Memory B cell (primary cell): ENCODE measurements around the gene SLIT3.
A peak's percentile ranks its signal among the peaks of the same experiment; 100 is the strongest.

Source experiments
- ATAC-seq: fragments of 150-1000 bp; cut with Tn5 transposase; 2 replicates; pipeline ENCODE4 v1.10.0; 2021; ENCODE audit warnings: low read depth, mild to moderate bottlenecking, moderate library complexity
- DNase-seq, 2 donors: peaks; one replicate each; pipeline ENCODE4 v3.0.0; 2022; ENCODE audit warnings: low spot score in 2 of 2
- H3K27ac Mint-ChIP-seq: one replicate; pipeline ENCODE4 v1.8.0; 2022; ENCODE audit warnings: mild to moderate bottlenecking, moderate library complexity, mixed read lengths
- H3K27me3 Mint-ChIP-seq: one replicate; pipeline ENCODE4 v1.8.0; 2022; ENCODE audit warnings: mixed read lengths
- H3K36me3 Mint-ChIP-seq: one replicate; pipeline ENCODE4 v1.8.0; 2022; ENCODE audit warnings: mild to moderate bottlenecking, mixed read lengths
- H3K4me1 Mint-ChIP-seq: one replicate; pipeline ENCODE4 v1.8.0; 2022; ENCODE audit warnings: mixed read lengths
- H3K4me3 Mint-ChIP-seq: one replicate; pipeline ENCODE4 v1.8.0; 2022; ENCODE audit warnings: mild to moderate bottlenecking, moderate library complexity, mixed read lengths
- H3K9me3 Mint-ChIP-seq: one replicate; pipeline ENCODE4 v1.8.0; 2022; ENCODE audit warnings: mixed read lengths

Gene SLIT3

GRCh38 chr5:168740811-168741213 lies 560.1 kb downstream of the SLIT3 start:
- no peak overlapping the region for H3K4me3 Mint-ChIP-seq
- H3K36me3 Mint-ChIP-seq: no peaks in the 10 kb centered on the region
- ATAC-seq (no peak), DNase-seq (no peak)
- no peak overlapping the region for H3K27ac Mint-ChIP-seq
- H3K27me3 Mint-ChIP-seq: peaks cover 4% of the 10 kb centered on the region
- no peaks in the 10 kb centered on the region for H3K4me1 Mint-ChIP-seq
- peaks cover 6% of the 10 kb centered on the region for H3K9me3 Mint-ChIP-seq

- Mint-ChIP-seq H3K36me3 (no peaks in the 10 kb centered on the region), H3K4me1 (no peaks in the 10 kb centered on the region), H3K4me3 (no peak overlapping the region), H3K9me3 (peaks cover 6% of the 10 kb centered on the region), H3K27me3 (peaks cover 4% of the 10 kb centered on the region), H3K27ac (no peak overlapping the region)
- no peak for DNase-seq
- no peak for ATAC-seq
These were observed 560.7 kb downstream of the SLIT3 start for GRCh38 chr5:168740092-168740800.

DNA sequence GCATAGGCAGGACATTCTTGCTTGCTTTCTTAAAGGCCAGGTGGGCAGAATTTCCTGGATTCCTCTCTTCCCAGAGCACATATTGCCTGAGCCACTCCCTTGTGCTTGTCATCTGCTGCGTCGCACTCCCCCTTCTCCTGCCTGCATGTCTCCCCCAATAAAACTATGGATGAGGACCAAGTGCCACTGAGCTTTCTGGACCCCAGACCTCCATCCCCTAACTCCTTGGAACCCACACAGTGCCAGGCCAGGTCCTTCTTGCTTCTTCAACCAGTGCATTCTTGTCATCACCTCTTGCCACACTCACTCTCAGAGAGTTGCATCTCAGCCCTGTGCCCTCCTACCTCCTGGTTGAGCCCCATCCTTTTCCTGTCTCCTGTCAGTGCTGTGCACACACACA lies 563.9 kb downstream of the SLIT3 start:
- DNase-seq: no peak
- Mint-ChIP-seq H3K36me3 (no peaks in the 10 kb centered on the region), H3K4me3 (no peak overlapping the region), H3K27me3 (peaks cover 4% of the 10 kb centered on the region), H3K4me1 (peaks cover 2% of the 10 kb centered on the region), H3K27ac (no peak overlapping the region), H3K9me3 (no peaks in the 10 kb centered on the region)
- ATAC-seq: no peak

GRCh38 chr5:168736281-168736831 lies 564.6 kb downstream of the SLIT3 start:
- H3K4me1 Mint-ChIP-seq: peaks cover 2% of the 10 kb centered on the region
- H3K9me3 Mint-ChIP-seq: no peaks in the 10 kb centered on the region
- no peak overlapping the region for H3K27ac Mint-ChIP-seq
- H3K27me3 Mint-ChIP-seq: peaks cover 4% of the 10 kb centered on the region
- H3K4me3 Mint-ChIP-seq: no peak overlapping the region
- no peak for DNase-seq
- no peaks in the 10 kb centered on the region for H3K36me3 Mint-ChIP-seq
- ATAC-seq: no peak

GRCh38 chr5:168734620-168735300 lies 566.2 kb downstream of the SLIT3 start:
- H3K36me3 Mint-ChIP-seq: no peaks in the 10 kb centered on the region
- DNase-seq (no peak), ATAC-seq (peak; percentile 50)
- no peak overlapping the region for H3K4me3 Mint-ChIP-seq
- peaks cover 7% of the 10 kb centered on the region for H3K9me3 Mint-ChIP-seq
- peaks cover 4% of the 10 kb centered on the region for H3K27me3 Mint-ChIP-seq
- H3K4me1 Mint-ChIP-seq: peaks cover 2% of the 10 kb centered on the region
- H3K27ac Mint-ChIP-seq: no peak overlapping the region

DNA sequence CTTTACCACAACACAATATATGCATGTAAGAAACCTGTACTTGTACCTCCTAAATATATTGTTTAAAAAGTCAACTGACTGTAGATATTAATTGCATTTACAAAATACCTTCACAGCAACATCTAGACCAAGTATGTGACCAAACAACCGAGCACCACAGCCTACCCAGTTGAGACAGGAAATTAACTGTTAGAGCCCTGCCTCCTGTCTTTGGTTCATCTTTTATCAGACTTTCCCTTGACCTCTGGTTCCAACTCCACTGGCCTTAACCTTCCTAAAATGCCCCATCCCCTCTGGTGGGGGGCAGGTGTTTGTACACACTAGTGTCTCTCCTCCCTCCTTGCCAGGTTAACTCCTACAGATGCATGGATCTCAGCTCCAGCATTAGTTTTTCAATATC lies 566.8 kb downstream of the SLIT3 start:
- Mint-ChIP-seq H3K9me3 (peaks cover 9% of the 10 kb centered on the region), H3K4me3 (no peak overlapping the region), H3K27ac (no peak overlapping the region), H3K4me1 (peaks cover 2% of the 10 kb centered on the region), H3K36me3 (no peaks in the 10 kb centered on the region), H3K27me3 (peaks cover 4% of the 10 kb centered on the region)
- DNase-seq: no peak
- no peak for ATAC-seq

DNA sequence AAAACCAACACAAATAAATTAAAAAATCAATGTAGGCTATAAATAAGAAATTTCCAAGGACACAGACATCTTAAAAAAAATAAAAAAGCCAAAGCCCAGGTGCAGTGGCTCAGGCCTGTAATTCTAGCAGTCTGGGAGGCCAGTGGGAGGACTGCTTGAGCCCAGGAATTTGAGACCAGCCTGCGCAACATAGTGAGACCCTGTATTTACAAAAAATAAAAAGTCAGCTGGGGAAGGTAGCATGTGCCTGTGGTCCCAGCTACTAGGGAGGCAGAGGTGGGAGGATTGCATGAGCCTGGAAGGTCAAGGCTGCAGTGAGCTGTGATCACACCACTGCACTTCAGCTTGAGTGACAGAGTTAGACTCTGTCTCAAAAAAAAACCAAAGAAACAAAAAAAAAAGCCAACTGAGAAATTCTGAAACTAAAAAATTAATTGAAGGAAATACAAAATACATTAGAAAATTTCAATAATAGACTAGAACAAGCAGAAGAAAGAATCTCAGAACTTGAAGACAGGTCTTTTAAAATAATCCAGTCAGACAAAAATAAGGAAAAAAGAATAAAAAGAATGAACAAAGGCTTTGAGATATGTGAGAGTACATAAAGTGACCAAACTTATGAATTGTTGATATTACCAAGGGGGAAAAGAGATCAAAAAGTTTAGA lies 572.3 kb downstream of the SLIT3 start:
- Mint-ChIP-seq H3K4me1 (no peaks in the 10 kb centered on the region), H3K36me3 (no peaks in the 10 kb centered on the region), H3K4me3 (no peak overlapping the region), H3K27ac (no peak overlapping the region), H3K9me3 (peaks cover 18% of the 10 kb centered on the region), H3K27me3 (no peaks in the 10 kb centered on the region)
- ATAC-seq (no peak), DNase-seq (no peak)

GRCh38 chr5:168727547-168727946 lies 573.4 kb downstream of the SLIT3 start:
- peaks cover 9% of the 10 kb centered on the region for H3K27me3 Mint-ChIP-seq
- no peak overlapping the region for H3K4me3 Mint-ChIP-seq
- no peaks in the 10 kb centered on the region for H3K4me1 Mint-ChIP-seq
- no peak for DNase-seq
- H3K9me3 Mint-ChIP-seq: peaks cover 19% of the 10 kb centered on the region
- no peak overlapping the region for H3K27ac Mint-ChIP-seq
- ATAC-seq: no peak
- no peaks in the 10 kb centered on the region for H3K36me3 Mint-ChIP-seq

- Mint-ChIP-seq H3K27ac (no peak overlapping the region), H3K27me3 (peaks cover 15% of the 10 kb centered on the region), H3K4me1 (no peaks in the 10 kb centered on the region), H3K36me3 (no peaks in the 10 kb centered on the region), H3K4me3 (no peak overlapping the region), H3K9me3 (peaks cover 19% of the 10 kb centered on the region)
- ATAC-seq (no peak), DNase-seq (no peak)
These were observed 574.6 kb downstream of the SLIT3 start for GRCh38 chr5:168726342-168726741.

DNA sequence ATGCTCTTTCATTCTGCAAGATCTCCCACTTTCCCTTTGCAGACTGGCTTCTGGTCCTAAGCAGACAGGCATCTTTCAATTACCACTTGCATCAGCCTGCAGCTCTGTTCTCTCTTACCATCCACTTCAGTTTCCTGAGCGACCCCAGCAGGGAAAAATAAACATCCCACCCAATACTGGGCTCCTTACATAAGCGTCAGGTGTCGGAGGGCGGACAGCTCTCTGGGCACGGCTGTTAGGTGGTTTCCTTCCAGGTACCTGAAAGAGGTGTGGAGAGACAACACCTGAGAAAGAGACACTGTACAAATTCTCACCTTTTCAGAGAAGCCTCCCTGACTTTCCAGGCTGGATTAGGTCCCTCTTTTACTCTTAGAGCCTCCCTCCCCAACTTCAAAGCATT lies 576.7 kb downstream of the SLIT3 start:
- Mint-ChIP-seq H3K27me3 (peaks cover 19% of the 10 kb centered on the region), H3K4me1 (no peaks in the 10 kb centered on the region)
- ATAC-seq: no peak

GRCh38 chr5:168723037-168723436 lies 577.9 kb downstream of the SLIT3 start:
- Mint-ChIP-seq H3K9me3 (peaks cover 7% of the 10 kb centered on the region), H3K4me3 (no peak overlapping the region), H3K4me1 (no peaks in the 10 kb centered on the region), H3K27me3 (peaks cover 21% of the 10 kb centered on the region), H3K27ac (no peak overlapping the region), H3K36me3 (no peaks in the 10 kb centered on the region)
- DNase-seq (no peak), ATAC-seq (no peak)

More for the DNA sequence above, 576.7 kb downstream of the SLIT3 start:
- no peaks in the 10 kb centered on the region for H3K36me3 Mint-ChIP-seq
- peaks cover 10% of the 10 kb centered on the region for H3K9me3 Mint-ChIP-seq
- no peak overlapping the region for H3K4me3 Mint-ChIP-seq
- DNase-seq: no peak
- H3K27ac Mint-ChIP-seq: no peak overlapping the region

- no peaks in the 10 kb centered on the region for H3K4me1 Mint-ChIP-seq
These were observed 579.0 kb downstream of the SLIT3 start for GRCh38 chr5:168721966-168722365.

DNA sequence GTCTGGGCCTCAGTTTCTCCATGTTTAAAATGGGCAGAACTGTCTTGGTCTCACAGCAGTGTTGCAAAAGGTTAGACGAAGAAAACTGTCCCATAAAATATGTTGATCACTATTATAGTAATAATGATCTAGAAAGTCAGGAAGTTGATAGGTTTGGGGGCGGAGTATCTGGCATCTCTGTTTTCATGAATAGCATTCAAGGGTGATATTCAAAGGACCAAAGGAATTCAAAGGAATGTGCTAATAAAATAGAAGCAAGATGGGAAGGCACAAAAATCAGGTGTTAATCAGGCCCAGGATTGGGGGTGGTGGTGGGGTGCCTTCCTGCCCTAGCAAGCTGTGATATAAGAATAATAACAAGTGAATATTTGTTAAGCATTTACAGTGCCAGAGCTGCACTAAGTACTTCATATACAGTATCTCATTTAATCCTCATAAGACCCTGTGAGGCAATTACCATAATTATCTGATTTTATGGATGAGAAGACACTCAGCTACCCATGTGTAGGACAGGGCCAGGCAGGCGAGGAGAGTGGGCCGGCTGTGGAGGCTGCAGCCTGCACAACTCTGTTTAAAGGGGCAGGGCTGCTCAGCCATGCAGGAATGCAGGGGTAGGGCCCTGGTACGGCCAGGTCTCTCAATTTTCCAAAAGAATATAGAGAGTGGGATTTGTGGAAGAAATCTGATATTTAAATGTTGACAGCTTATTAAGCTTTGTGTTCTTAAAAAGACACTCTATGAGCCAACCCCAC lies 579.8 kb downstream of the SLIT3 start:
- H3K27me3 Mint-ChIP-seq: peaks cover 21% of the 10 kb centered on the region
- no peaks in the 10 kb centered on the region for H3K4me1 Mint-ChIP-seq
- H3K9me3 Mint-ChIP-seq: peaks cover 1% of the 10 kb centered on the region
- DNase-seq (no peak), ATAC-seq (no peak)
- H3K27ac Mint-ChIP-seq: no peak overlapping the region
- H3K4me3 Mint-ChIP-seq: no peak overlapping the region
- no peaks in the 10 kb centered on the region for H3K36me3 Mint-ChIP-seq

More at GRCh38 chr5:168721966-168722365, 579.0 kb downstream of the SLIT3 start:
- no peak for ATAC-seq
- H3K4me3 Mint-ChIP-seq: no peak overlapping the region
- H3K36me3 Mint-ChIP-seq: no peaks in the 10 kb centered on the region
- H3K27ac Mint-ChIP-seq: no peak overlapping the region
- peaks cover 1% of the 10 kb centered on the region for H3K9me3 Mint-ChIP-seq
- no peak for DNase-seq
- H3K27me3 Mint-ChIP-seq: peaks cover 21% of the 10 kb centered on the region

- Mint-ChIP-seq H3K9me3 (peaks cover 1% of the 10 kb centered on the region), H3K27me3 (peaks cover 21% of the 10 kb centered on the region), H3K4me3 (no peak overlapping the region), H3K27ac (no peak overlapping the region), H3K4me1 (no peaks in the 10 kb centered on the region), H3K36me3 (no peaks in the 10 kb centered on the region)
- no peak for ATAC-seq
- DNase-seq: no peak
These were observed 580.4 kb downstream of the SLIT3 start for GRCh38 chr5:168720575-168720974.
